Measurements from ENCODE around the gene WDFY4.

The WDFY4 gene

DNA sequence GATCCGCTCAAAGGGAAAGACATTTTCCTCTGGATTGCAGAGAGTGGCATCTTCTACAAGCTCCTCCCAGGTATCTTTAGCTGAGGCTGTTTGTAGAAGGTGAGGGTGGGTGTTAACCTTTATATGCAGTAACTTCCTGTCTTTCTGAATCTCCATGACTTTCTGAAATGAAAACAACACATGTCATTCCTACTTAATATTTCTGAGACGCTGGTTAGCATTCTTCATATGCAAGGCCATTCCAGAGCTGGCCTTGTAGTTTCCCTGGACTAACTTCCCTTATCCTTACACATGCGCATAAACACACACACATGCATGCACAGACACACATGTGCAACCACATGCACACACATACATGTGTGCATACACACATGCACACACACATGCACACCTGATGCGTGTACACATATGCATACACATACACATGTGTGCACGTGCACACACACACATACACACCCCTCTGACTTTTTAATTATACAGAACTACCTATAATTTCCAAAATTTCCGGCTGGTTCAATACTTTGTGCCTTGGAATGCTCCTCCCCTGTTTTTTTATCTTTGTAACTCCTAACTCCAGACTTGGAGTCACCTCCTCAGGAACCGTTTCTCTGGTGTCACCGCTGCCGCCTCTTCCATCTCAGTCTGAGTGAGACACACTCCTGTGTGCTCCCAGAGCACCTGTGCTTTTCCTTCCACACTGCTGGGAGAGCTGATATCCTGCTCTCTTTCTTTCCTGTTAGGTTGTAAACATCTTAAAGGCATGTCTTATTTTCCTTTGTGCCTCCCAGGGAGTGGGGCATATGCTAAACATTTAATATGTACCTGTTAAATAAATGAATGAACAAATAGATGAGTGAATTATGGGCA, 199.7 kb downstream of the WDFY4 start:
- DNase-seq: no peak

DNA sequence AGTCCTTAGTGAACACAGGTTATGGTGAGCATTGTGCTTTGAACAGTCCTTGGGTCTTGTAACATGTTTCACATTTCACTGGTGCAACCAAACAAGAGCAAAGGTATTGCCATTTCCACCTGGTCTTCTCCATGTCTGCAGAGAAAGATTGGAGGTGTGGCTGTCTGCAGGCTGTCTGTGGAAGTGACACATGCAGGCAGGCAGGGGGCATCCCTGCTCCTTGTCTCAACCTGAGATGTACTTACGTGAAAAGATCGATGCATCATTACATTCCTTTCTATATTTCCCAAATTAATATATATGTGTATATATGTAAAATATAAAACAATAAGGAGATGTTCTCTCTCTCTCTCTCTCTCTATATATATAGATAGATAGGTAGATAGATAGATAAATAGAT, 200.7 kb downstream of the WDFY4 start:
- DNase-seq: no peak

DNA sequence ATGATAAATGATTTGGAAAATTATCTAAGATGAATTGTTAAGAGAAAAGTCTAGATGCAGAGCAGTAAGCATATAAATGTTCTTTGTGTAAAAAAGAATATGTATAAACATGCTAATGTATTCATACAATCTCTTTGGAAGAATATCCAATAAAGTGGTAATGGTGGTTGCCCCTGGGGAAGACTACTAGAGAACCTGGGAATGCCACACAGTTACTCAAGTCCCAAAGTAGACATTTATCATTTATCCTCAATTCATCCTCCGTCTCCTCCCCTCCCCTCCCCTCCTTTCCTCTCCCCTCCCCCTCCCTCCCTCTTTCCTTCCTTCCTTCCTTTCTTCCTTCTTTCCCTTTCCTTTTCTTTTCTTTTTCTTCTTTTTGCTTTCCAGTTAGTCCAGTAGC, 203.3 kb downstream of the WDFY4 start:
- no peak for DNase-seq

DNA sequence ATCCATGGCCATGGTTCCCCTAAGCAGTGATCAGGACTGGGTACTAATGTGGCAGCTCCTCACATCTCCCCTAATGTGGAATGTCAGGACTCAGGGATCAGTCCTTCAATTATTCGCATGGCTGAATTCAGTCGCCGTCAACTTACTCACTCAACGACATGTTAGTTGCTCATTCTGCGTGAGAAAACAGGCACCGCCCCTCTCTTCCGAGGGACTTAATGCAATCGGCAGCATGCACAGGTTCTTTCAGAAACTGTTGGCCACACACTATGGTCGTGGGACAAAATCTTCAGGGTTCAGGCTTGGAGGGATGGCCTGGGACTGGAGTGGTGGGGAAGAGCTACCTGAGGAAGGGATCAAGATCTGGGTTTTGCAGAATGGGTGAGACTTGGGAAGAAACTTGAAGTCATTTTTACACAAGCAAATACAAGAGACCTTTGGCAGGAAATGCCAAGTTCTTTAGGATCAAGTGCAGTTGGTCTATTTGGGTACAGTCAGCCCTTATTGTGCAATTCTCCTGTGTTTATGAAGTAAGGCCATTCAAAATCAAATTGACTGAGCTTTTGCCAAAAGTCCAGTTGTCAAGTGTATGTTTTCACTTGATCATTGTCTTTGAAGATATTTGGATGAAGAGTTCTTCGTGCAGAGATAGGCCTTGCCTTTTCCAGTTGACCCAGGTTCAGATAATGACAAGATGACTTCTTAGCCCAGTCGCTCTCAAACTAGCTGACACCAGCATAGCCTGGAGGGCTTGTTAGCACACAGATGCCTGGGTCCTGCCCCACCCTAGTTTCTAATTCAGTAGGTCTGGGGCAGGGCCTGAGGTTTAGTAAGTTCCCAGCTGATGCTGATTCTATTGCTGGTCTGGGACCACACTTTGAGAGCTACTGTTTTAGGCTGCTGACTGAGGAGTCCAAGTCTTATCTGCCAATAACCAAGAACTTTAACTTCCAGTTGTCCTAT, 206.5 kb downstream of the WDFY4 start:
- no peak for DNase-seq

DNA sequence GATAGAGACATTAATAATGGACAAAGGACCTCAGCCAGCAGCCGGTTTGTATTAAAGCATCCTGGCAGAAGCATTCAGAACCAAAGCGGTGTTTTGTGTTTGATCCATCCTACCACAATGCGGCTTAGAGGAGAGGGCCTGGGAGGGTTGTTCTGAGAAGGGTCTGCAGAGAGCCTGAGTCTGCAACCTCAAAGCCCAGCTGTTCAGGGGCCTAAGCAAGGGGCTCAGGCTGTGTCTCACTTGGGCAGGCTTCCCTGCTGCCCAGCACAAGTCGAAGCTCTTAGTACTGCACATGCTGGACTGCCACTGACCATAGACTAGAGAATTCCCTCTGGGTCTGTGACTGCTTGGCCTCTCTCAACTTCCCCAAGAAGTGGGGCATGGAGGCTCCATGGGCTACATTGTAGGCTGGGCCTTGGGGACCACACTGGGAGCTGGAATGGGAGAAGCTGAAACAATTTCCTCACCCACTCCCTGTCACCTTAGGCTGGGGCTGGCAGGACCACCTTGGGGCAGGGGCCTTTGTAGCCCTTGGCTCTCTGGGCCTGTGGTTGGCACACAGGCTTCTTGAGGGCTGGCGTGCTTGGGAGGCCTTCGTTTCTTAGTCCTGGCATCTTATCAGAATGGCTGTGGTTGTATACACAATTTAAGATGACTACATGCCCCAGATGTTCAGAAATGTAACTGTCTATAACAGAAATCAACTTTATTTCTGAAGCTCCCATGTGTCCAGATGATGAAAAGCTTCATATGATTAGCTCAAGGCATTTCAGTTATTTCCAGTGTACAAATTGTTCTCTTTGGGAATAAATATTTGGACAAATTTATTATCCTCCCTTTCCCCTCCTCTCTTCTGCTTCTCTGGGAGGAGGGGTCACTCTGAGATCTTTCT, 210.5 kb downstream of the WDFY4 start:
- DNase-seq: no peak

DNA sequence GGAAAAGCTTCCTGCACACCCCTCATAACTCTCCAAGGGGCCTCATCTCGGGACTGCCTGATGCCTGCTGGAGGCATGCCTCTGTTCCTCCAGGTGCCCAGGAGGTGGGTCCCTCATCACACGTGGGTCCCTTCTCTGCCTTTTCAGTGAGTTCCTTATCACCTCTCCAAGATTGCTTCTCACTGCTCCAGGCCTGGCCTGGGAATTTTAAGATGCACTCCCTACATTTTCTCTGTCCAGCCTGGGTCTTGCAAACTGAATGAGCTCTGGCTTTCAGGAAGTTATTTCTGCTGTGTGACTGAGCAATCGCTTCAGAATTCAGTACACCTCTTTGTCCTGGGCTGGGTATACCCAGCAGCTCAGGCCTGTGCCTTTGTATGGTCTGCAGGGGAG, 211.1 kb downstream of the WDFY4 start:
- no peak for DNase-seq

DNA sequence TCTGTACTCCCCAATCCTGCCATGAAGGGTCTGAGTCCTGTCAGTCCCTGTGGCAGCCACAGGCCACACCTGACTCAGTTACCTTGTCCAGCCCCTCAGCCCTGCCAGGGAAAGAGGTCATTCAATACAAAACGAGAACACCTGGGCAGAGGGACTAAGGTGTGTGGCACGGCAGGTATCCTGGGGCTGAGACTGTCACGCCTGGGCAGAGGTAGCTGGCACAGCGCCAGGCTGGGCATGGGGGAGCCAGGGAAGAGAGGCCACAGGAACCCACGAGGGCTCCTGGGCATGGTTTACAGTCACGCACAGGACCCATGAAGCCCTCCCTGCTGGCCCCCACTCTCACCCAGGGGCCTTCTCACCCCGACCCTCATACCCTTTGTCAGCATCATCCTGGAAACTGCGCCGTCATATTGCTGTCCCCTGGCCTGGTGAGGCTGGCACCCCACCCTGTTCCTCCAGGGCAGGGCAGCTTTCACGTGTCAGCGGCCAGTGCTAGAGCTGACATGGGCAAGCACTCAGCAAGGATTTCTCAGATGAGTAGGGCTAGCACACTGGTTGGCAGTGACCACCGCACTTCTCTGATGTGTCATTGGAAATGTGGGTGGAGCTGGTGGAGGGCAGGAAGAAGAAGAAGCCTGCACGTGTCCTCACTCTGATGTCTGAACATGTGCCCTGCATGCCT, 212.2 kb downstream of the WDFY4 start:
- DNase-seq: no peak

DNA sequence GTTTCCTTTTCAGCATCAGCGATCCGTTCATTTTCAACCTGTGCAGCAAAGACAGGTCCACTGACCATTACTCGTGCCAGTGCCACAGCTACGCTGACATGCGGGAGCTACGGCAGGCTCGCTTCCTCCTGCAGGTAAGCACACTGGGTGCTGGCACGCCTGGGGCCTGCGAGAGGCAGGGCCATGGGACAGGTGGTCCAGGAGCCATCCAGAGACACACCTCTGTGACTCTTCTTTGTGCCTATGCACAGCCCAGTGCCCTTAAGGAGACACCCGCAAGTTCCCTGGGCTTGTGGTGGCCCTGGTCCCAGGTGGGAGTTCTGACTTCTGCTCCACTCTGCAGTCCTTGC, 212.7 kb downstream of the WDFY4 start:
- no peak for DNase-seq

DNA sequence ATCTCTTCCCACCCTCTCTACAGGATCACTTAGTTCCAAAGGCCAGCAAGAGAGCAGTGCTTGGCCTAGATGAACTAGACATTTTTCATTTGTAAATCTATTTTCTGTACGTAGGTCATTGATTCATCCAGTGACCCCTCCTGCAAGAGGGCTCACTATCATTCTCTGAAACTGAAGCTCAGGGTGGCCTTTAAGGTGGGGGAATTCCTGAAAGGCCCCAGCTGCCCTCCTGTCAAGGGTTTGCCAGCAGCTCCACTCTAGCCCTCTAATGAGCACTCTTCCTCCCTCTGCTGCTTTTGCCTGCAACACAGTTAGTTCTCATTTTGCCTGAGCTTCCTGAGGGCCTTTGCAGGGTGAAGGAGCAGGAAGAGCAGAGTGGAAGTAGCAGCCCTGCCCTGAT, 213.8 kb downstream of the WDFY4 start:
- DNase-seq: no peak

DNA sequence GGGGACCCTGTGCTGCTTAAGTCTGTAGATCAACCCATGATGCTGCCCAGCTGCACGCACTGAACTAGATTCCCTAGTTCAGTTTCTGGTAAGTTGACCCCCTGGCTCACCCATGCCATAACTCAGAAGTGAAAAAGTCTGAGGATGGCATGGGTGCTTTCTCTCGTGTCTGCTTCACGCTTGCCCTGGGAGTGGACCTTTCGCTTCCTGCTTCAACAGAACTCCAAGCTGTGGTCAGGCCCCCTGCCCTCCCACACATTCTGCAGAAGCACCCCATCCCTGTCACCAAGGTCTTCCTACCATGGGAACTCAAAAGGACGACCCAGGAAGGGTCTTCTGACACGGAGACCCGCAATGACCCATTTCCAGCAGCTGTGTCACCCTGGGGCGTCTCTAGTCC, 215.1 kb downstream of the WDFY4 start:
- no peak for DNase-seq

DNA sequence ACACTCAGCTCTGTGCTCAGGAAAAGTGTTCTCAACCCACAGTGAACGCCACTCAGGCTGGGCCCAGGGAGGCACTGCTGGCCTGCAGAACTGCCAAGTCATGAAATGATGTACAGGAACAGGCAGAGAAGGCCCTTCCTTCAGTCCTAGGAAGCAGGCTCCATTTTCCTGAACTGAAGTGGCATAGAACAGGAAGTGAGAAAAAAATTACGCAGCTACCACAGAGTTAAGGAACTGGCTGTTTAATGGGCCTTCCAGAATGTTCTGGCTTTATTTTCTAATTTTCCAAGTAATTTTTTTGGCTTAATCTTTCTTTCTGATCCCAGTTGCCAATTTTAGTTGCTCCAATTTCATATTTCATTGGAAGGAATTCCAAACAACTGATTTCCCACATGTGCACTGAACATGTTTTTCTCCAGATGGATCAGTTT, 215.7 kb downstream of the WDFY4 start:
- DNase-seq: no peak

DNA sequence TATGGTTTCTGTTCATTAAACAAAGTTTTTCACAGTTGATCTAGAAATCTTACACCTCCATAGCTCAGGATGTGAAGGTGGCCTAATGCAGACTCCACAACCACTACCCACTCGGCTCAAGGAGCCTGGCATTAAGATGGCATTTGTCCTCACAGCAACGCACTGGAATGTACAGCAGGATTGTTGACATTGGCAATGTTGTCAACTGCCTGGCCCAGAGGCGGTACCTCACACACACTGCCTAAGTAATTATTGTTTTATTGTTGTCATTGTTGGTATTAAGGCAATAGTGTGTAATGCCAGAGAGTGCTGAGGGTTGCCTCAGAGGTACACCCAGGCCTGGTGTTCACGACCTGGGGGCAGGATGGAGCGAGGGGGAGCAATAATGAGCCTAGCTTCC, 216.6 kb downstream of the WDFY4 start:
- no peak for DNase-seq

DNA sequence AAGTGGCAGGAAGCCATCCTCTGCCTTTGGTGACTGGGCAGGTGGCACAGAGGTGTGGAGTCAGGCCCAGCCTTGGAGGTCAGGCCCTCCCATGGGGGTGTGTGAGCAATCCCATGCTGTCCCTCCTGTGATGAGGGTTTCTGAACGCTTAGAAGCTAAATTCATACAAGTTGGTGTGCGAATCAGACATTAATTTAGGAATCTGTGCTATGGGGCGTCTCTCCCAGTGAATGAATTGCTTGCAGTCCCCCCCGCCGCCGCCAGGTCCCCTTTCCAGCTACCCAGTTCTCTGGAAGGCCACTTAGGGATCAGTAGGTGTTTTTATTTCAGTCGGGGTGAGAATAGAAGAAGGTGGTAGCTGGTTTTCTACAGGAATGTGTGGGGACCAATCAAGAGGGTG, 217.4 kb downstream of the WDFY4 start:
- DNase-seq: no peak

DNA sequence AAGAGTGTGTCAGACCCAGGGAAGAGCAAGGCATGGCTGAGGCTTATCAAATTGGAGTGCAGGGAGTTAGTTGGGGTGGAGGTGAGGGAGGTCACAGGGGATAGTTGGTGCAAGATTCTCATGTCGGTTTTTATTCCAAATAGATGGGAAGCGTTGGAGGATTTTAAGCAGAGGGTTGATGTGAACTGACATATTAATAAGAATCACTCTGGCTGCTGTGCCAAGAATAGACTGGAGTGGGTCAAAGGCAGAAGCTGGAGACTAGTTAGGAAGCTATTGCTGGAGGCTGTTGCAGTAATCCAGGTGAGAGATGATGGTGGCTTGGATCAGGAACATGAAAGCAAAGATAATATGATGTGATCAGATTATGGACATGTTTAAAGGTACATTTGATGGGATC, 218.5 kb downstream of the WDFY4 start:
- DNase-seq: no peak

DNA sequence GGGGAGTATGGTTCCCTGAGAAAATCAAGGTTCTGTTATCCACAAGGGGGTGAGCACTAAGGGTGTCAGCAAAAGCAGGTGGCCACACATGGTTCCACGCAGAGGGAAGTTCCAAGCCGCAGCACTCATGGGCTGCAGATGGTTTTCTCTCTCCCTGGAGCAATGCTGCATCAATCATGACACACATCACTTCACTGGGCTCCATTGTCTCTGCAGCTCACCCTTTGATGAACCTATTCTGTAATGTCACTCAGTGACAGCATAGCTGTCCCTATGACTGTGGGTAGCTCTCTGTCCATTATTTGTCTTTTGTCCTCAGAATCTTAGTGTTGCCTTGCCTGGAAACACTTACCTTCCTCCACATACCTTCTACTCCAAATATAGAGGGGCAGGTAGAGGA, 220.2 kb downstream of the WDFY4 start:
- no peak for DNase-seq

DNA sequence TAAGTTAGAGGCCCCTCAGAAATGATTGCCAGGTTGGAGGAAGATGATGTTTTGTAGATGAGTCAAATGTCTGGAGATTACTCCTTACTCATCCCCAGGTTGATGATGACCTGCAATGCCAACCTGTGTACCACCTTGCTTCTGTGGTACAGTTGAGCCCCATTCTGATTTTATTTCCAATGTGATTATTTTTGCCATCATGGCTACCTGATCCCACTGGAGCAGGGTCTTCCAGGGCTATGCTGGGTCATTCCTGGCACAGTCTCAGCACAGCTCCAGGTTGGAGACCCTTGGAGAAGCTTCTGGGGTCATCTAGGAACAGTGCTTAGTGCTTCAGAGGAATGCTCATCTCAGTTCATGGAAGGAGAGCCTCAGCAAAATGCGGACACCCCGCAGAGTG, 220.6 kb downstream of the WDFY4 start:
- DNase-seq: no peak

DNA sequence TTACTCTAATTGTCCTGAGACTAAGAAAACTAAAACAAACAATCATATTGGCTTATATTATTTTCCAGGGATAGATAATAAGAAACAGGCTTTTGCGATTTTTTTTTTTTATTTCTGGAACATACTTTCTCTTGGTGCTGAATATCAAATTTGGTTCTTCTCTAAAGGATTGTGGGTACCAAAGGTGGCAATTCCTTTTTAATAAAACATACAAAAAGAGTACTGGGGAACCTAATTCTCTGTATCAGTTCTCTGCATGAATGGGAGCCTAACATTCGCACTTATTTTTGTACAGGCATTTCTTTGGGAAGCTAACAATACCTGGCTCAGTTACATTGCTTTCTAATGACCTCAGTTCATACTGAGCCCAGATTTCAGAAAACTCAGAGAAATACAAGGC, 222.2 kb downstream of the WDFY4 start:
- no peak for DNase-seq

DNA sequence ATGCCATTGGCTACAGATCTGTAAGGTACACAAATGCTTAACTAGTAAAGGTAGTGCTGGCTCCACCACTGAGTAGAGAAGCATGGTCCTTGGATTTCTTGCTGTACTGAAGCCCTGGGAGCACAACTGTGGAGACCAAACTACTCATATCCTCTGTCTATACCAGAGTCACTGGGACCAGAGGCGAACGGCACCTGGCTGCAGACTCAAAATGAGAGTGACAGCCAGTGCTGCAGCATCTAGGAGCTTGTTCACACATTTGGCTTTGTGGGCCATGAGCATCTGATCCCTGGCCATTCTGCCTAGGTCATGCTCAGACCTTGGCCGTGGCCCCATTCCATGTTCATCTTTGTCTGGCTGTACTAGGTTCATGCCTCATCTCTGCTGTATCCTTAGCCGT, 223.1 kb downstream of the WDFY4 start:
- no peak for DNase-seq

DNA sequence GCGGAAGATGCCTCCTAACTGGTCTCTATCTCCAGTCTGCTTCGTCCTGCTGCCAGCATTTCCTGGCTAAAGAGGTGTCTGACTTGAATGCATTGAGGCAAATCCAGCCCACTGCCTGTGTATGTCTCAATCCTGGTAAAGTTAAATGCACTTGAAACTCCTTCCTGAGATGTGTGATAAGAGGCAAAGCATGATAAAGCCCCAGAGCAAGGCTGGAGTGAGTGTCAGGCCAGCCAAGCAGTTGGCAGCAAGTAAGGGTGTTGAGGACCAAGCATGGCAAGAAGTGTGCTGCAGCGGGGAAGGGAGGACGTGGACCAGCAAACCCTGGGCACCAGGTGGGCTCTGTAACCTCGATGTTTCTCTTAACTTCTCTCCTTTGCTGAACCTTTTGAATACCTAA, 225.9 kb downstream of the WDFY4 start:
- DNase-seq: no peak

DNA sequence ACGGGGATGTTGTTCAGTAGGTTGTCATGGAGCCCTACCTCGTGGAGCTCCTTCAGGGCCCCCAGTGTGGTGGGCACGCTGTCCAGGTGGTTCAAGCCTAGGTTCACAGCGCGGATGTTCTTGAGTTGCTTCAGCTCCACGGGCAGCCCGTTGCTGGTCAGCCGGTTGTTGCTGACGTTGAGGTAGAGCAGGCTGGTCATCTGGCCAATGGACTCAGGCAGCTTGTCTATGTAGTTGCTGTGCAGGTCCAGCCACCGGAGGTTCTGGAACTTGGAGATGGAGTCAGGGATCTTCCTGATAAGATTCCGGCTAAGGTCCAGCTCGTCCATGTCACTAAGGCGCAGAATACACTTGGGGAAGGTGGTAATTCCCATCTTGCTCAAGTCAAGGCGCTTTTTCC, 229.0 kb downstream of the WDFY4 start:
- no peak for DNase-seq

DNA sequence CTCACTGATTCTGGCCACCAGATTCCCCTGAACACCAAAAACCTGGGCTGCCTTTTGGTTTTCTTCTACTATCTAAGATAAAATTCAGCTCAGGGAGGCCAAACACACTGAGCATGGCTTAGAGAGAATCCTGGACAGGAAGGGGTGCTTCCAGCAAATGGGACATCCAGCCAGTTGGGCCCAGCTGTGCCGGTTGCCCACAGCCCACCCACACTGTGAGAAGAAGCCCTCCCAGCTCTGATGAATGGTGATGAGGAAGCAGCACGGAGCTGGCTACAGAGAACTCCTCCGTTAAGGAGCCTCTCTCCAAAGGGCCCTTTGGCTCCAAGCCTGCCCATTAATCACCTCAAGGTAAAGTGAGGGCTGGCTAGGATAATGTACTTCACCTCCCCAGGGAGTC, 239.1 kb downstream of the WDFY4 start:
- DNase-seq: no peak

DNA sequence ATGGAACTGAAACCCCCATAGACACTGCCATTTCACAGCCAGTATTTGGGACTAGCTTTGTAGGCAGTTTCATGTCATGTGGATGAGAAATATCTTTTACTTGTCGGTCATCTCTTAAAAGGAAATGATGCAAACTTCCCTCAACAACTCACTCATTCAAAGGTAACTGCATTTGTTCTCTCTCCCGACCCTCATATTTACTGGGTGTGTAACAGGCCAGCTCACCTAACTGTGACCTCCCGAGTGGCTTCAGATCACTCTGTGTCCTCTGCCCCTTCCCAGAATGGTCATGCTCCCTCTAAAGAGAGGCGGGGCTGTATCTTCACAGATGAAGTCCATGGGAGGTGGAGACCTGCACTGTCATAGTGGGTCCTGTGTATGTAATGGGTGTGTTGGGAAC, 240.3 kb downstream of the WDFY4 start:
- DNase-seq: no peak

DNA sequence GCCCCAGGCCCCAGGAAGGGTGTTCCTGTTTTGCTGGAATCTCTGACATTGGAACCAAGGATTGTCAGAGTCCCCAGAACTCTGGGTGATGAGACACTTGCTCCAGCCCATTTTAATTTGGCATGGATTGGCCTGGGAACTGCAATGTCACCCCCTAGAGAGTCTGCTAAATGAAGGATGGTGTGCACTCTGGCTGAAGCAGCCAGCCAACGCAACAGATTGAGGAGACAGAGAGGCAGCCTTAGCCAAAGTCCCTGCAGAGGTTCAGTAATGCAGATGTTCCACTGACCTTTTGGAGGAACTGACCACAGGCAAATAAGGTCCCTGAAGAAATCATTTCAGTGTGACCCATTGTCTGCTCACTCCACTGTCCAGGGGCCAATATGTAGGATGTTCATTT, 241.6 kb downstream of the WDFY4 start:
- DNase-seq: no peak
